HG02678 (cell line): ENCODE measurements around the gene ABAT.
A peak's percentile ranks its signal among the peaks of the same experiment; 100 is the strongest.

Experiments
- ATAC-seq: cut with Tn5 transposase; IDR thresholded peaks from one replicate; pipeline ENCODE4 v1.9.1; 2021; ENCODE audit warnings: mild to moderate bottlenecking, moderate library complexity; ENCODE audit not compliant: unreplicated experiment

The ABAT gene

DNA sequence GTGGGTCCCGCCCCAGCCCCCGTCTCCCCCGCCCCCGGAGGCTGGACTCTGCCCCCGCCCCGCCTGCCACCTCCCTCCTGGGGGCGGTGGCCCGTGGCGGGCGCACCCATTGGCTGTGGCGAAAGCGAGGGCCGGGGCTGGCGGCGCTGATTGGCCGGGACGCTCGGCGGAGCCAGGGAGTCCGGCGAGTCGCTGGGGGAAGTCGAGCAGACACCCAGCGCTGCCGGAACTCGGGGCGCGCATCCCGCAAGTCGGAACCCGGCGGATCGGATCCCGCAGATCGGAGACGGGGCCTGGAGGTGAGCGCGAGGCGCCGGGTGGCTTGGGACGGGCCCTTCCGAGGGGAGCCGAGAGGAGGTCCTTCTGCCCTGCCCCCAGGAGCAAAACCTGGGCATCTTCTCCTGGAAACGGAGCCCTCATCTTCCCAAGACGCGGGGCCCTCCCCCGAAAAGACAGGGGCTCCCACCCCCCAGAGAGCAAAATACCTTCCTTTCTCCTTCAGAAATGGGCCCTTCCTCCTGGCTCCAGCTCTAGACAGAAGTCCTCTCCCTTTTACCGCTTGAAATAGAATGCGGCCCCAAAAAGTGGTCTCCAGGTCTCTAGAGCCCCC is at the start of gene ABAT:
TSS of gene ABAT (plus strand) at position 205 of the 610 bp plus-strand sequence. CDS start 61,123 bp downstream, outside the sequence.
- ATAC-seq, result peak; percentile 100

DNA sequence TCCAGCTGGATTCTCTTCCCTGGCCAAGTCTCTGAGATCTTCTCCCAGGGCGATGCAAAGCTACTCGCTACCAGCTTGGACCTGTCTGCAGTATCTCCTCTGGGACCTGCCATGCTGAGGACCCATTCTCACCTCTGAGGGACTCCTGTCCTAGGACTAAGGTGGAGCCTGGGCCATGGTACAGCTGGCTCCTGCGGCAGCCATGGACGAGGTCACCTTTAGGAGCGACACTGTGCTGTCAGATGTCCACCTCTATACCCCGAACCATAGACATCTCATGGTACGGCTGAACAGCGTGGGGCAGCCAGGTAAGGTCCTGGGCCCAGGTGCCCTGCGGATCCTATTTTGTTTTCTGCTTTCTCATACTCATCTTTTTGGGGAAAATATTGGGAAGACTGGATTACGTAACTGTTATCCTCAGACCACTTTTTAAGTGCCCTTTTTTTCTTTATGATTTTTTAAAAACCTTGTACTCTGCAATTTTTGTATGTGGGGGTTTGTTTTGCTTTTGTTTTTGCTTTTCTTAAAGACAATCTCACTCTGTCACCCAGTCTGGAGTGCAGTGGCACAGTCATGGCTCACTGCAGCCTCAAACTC is 48.8 kb upstream of the ABAT start:
- no peak for ATAC-seq

DNA sequence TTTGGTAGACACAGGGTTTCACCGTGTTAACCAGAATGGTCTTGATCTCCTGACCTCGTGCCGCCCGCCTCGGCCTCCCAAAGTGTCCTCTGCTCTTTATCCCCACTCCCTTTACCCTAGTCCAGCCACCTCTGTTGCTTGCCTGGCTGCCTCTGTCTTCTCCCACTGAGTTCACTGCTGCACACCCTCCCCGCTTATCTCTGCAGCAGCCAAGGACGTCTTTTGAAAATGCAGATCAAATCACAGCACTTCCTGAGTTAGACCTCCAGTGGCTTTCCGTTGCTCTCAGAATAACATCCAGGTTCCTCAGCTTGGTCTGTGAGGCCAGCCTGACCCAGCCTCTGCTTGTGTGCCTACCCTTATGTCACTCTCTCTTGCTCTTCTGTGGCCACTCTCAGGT is 47.5 kb upstream of the ABAT start:
- ATAC-seq, result no peak

DNA sequence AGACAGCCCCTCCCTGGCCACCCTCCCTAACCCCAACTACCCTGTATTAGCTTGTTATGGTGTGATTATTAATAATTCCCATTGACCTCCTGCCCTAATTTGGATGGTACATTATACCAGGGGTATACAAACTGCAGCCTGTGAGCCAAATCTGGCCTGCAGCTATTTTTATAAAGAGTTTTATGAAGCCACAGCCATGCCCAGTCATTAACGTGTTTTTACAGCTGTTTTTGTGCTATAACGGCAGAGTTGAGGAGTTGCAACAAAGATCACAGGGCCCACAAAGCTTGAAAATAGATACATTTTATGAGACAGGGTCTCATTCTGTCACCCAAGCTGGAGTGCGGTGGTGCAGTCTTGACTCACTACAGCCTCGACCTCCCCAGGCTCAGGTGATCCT is 47.0 kb upstream of the ABAT start:
- ATAC-seq, result no peak

DNA sequence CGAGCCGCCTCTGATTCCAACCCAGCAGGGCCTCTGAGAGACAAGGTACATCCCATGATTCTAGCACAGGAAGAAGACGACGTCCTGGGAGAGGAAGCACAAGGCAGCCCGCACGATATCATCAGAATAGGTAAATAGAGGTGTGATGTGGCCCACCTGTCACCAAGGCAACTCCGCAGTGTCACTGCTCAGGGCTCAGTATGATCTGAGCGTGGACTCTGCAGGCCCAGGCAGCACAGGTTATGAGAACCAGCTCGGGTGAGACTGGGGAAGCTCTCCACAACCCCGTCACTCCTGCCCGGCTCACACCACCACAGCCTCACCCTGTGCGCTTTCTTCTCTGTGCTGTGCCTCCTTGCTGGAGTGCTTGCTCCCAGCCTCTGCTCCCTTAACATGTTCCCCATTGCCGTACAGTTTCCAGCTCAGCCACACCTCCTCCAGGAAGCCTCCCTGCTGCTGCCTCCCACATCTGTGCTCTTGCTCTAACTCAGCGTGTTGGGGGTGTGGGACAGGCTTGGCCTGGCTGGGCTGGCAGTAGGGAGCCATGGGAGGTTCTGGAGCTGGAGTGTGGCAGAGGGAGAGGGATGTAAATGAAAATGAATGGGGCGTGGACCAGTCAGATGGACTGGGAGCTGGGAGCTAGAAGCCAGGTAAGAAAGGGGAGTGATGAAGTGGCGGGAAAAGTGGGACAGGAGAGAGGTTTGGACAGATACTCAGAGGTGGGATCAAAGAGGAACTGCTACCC is 45.3 kb upstream of the ABAT start:
- ATAC-seq, result no peak

DNA sequence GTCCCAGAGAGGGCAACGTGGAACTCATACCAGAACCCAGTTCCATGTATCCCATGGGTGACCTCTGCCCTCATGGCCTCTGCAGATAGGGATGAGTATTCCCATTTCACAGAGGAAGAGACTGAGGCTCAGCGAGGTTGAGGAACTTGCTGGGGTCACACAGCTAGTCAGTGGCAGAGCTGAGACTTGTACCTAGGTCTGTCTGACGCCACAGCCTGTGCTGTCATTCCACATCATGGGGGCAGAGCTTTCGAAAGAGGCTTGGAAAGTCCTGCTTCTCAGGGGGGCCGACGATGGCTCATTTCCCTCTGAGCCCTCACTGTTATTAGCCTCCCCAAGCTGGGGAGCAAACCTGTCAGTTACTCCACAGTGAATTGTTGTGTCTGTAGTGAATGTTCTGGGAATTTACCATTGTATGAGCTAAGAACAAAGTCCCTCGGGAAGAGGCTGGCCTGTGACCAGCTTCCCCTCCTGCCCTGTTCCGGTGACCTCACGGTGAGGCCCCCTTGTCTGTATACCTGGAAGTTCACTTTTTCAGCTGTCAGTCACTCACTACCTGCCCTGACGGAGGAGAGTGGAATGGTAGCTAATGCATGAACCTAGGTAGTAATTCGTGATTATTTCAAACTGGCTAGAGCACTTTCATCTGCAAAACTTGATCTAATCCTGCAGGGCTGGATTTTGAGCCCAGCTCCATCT is 44.0 kb upstream of the ABAT start:
- ATAC-seq, result no peak

DNA sequence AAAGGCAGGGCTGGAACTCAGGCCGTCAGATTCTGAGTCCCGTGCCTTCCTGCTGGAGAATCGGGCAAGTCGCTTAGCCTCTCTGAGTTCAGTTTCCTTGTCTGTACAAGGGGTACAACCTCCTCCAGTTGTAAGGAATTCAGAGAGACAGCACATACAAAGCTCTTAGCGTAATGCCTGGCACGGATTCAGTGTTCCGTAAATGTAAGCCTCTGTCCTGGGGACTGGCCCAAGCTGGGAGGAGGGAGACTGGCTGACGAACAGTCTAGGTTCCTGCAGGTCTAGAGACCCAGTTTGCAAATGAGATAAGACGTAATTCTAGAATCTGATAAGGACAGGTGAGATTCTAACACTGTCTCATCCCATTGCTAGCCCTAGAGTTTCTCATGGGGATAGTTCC is 43.0 kb upstream of the ABAT start:
- no peak for ATAC-seq

DNA sequence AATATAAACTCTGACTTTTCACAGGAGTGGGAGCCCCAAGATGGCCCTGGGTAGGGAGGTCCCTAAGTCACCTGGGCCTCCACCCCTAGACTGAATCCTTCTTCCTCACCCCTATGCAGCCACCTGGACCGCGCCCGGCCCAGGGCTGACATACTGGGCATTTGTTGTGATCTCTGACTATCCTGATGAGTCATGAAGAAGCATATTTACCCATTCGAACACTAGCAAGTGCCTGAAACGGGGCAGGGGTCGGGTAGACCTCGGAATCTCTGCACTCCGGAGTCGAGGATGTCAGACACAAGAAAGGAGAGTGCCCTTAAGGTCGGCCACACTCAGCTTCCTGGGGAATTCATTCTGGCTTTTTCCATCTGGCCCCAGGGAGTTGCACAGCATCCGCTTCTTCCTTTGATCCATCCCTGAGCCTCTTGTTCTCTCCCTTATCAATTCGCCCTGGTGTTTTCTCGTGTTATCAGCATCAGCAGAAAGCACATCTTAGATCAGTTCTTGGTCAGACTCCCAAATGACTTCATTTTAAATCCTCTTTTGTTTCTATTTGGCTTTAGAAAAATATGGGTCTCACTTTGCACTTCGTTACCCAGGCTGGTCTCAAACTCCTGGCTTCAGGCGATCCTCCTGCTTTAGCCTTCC is 42.5 kb upstream of the ABAT start:
- no peak for ATAC-seq

DNA sequence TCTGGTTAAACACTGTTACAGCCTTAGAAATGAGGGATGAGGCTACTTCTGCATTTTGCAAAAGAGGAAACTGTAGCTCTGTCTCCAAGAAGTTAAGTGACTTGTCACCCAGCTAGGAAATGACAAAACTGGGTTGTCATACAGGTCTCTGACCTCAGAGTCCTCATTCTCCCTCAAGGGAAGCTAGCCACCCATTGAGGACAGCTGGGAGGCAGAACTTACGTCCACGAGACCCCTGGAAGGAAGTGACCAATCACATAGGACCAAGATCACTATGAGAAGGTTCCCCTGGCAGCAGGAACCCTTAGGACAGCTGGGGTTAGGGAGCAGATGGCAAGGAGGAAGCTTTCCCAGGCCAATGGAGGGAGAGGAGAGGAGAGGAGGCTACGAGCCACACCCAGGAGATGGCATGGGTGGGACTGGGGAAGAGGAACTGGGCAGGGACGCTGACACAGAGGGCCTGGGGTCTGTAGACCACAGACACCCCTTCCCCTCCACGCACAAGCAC is 41.7 kb upstream of the ABAT start:
- ATAC-seq, result no peak

DNA sequence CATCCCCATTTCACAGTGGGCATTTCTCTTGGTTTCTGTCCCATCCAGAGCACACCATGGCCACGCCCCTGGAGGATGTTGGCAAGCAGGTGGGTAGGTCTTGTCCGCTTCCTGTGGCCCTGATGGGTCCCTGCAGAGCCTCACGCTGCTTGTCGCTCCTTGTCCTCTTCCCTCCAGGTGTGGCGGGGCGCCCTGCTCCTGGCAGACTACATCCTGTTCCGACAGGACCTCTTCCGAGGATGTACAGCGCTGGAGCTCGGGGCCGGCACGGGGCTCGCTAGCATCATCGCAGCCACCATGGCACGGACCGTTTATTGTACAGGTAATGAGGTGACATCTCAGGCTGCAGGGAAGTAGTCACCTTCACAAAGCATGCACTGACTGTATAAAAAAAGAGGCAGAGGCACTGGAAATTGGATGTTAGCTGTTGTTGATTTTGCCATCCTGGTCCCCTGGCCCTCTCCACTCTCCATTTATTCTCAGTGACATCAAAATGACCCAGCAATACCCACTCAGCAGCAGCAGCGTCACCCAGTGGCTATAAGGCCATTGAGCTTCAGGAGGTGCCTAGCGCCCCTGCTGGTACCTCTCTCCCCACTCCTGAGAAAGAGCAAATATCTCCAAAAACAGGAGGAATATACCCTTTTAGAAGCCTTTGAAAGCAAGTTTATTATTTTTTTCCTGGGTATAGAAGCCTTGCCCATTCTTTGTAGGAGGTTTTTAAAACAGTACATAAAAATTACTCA is 39.3 kb upstream of the ABAT start:
- no peak for ATAC-seq

DNA sequence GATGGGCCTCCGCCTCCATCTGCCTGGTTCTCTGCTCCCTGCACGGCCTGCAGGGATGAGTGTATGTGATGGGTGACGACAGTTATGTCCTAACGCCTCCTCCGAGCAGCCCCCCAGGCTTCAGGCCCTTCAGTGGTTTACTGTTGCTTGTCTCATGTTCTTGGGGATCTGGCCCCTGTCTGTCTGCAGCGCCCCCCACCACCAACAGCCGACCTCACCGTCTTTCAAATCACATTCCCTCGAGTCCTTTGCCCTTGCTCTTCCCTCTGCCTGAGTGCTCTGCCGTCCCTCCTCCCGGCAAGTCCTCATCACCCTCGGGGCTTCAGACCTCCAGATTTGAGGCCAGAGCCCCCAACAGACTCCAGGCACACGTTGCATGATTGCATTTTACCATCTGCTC is 34.7 kb upstream of the ABAT start:
- ATAC-seq, result no peak

DNA sequence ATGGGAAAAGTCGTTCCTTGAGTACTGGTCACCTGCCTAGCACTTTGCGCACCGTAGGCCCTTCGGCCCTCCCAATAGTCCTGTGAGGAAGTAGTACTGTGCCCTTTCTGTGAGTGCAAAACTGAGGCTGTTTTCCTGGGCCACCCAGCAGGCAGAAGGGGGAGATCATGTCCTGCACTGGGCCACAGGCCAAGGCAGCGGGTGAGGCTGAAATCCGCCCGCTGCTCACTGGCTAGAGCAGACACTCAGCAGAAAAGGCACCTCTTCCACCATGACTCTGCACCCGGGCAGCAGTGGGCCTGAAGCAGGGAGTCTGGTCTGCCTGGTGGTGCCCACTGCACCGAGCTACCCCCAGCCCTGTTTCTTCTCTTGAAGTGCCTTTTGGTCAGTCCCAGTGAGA is 32.7 kb upstream of the ABAT start:
- ATAC-seq, result no peak

DNA sequence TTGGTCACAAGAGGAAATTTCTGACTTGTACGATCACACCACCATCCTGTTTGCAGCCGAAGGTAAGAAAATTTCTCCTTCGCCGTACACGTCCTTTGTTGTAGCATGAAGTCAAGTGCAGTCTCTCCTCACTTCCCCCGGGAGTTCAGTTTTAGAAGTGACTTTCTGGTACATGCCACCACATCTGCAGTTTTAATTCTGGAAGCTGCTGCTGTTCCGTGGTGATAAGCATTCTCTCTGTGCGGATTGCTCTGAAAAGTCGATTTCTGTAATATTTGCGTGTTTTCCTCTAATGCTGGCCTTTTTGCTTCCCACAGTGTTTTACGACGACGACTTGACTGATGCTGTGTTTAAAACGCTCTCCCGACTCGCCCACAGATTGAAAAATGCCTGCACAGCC is 32.3 kb upstream of the ABAT start:
- ATAC-seq, result no peak

DNA sequence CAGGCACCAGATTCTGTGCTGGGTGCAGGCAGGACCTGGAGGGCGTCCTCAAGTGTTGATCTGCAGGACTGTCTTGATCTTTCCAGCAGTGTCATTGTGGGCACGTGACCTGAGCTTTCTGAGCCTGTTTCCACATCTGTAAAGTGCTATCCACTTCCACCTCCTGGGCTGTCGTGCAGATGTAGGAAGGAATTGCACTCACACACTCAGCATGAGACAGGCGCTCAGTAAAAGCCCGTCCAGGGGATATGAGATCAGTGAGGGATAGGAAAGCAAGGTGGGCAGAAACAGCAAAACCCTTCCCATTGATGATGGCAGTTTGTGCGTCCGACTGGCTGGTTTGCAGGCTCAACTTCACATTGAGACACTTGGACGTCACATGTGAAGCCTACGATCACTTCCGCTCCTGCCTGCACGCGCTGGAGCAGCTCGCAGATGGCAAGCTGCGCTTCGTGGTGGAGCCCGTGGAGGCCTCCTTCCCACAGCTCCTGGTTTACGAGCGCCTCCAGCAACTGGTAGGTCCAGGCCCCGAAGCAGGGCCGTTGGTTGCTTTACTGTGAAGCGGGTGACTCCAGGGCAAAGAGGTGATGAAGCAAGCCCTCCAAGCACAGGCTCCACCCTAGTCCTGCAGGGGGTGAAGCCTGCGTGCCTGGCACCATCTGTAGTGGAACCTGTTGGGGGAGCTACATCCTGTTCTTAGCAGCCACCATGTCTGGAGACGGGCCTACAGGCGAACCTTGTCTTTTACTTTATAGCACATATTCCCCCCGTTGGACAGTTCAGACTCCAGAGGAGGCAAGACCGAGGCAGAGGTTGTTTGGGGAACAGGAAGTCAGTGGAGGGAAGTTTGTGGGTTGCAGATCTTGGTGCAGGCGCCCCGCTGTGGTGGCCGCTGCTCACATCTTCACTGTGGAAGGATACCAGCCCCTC is 29.9 kb upstream of the ABAT start:
- ATAC-seq, result no peak

DNA sequence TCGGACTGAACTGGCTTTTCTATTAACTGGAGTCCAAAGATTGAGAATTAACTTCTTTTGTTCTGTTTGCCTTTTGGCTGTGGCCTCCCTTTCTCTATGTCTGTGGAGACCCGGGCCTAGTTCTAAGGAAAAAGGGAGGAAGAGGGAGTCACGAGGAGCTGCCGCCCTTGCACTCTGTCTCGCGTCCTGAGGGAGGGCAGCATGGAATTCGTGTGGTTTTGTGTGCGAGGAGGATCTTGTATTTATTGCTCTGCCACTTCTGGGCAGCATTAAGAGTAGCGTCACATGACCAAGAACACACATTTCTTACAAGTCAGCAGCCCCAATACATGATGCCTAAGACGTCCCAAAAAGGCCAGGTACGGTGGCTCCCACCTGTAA is 29.3 kb upstream of the ABAT start:
- ATAC-seq, result no peak

DNA sequence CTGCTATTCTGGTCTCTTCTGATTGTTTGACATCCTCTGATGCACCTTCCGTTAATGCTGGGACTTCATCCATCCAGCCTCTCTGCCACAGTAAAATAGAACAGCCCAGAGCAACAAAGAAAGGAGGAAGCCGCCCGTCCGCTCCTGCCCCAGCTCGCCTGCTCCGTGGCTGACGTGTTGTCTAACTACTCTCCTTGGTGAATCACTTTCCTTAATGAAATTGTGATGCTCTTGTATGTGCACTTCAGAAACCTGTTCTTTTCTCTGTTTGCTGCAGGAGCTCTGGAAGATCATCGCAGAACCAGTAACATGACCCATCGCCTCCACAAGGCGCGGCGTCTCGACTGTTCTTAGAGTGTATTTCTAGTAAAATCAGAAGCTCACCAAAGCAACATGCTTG is 28.6 kb upstream of the ABAT start:
- no peak for ATAC-seq

DNA sequence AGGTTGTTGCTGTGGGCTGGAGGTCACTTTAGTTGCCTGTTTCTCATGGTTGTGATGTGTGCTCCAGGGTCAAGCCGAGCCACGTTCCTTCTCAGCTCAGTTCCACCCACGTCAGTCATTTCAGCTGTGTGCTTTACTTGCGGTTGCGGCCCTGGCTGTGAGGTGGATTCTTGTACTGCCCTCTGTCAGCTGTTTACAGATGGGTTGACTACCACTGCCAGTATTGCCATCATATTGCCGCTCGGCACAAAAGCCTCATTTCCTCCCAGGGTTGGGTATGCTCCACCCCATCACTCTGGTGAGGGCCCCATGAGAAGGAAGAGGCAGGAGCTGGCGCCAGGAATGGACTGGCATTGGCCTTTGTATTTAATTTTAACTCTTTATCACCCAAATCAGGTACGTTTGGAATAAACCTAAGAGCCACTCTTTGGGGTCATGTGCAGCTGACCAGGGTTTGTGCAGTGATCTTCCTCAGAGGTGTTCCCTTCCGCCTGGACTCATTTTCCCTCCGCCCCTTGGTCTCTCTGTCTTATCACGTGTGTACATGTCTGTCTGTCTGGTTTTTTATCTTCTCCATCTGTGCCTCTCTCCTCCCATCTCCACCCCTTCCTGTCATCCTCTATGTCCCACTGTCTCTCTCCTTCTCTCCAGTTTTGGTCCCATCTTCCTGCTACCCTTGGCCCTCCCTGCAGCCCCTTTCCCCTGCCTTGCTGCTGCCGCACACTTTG is 27.9 kb upstream of the ABAT start:
- ATAC-seq, result no peak

DNA sequence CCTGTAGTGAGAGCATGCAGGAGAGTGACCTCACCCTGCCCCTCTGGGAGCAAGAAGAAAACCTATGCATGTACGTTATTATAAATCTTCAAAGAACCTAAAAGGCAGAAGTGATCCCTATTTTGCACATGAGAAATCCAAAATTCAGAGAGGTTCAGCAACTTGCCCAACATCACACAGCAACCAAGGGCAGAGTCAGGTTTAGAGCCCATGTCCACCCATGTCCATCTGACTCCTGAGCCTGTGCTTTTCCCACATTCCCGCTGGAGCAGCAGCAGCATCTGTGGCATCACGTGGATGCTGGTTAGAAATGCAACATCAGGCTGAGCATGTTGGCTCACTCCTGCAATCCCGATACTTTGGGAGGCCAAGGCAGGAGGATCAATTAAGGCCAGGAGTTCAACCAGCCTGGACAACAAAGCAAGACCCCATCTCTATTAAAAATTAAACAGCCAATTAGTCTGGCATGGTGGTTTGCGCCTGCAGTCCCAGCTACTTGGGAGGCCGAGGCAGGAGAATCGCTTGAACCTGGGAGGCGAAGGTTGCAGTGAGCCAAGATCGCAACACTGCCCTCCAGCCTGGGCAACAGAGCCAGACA is 26.6 kb upstream of the ABAT start:
- ATAC-seq, result no peak
